K562 (cell line): ENCODE data around the gene RIMKLB. TPM values are rescaled to one million over a fixed set of nuclear protein-coding genes. Genes with fewer than 3 reads are reported as not detected.

Experiments
- ATAC-seq: fragments of 200-7000 bp; cut with Tn5 transposase; 3 replicates; pipeline ENCODE4 v1.9.1; 2020; ENCODE audit warnings: moderate library complexity
- BruUV-seq: library from RNA; stranded (reverse); fragments of 400-500 nt; replicated peaks from 2 replicates; lab custom pipeline; 2021; lab: Mats Ljungman, UMichigan
- CTCF ChIA-PET: fragments of 300-600 bp; formaldehyde crosslinking; extraction: SDS; loops from one replicate; lab custom pipeline; 2021; ENCODE audit warnings: low intra/inter-chr PET ratio; lab: Yijun Ruan, JAX
- POLR2A ChIA-PET: fragments of 300-600, 350-650 bp; sonication (Branson Sonifier 250); formaldehyde crosslinking; extraction: SDS; loops from one replicate; lab custom pipeline; 2021; ENCODE audit warnings: antibody characterized with exemption, inconsistent platforms; lab: Yijun Ruan, JAX
- DNase-seq, 4 experiments: peaks; one replicate each; pipeline versions ENCODE4 v3.0.0 to v3.0.0-alpha.2; 2011 to 2018; ENCODE audit warnings: low spot score in 3 of 4, mixed read lengths in 3 of 4; ENCODE audit errors: extremely low read depth in 1 of 4
- FAIRE-seq: peaks from 2 replicates; lab custom pipeline; 2011; peaks lifted over from hg19 to GRCh38; lab: Jason Lieb, UNC
- H2AFZ ChIP-seq: 2 replicates; pipeline ENCODE4 v1.6.0; 2011; ENCODE audit warnings: low read depth, low read length, control low read depth, inconsistent platforms
- H3K27ac ChIP-seq: fragments of 200-600 bp; 3 replicates; pipeline ENCODE4 v1.8.0; 2011; ENCODE audit warnings: low read depth, mild to moderate bottlenecking, control low read depth, inconsistent platforms, low read length, moderate library complexity, mixed read lengths; ENCODE audit errors: extremely low read depth
- H3K27me3 ChIP-seq, 2 experiments: fragments of 300-600 bp in 1 of 2; 2 replicates in 1 of 2; 3 replicates in 1 of 2; pipeline versions ENCODE4 v1.6.0 to v1.8.0; 2011; ENCODE audit warnings: inconsistent platforms in 2 of 2, low read length in 2 of 2, mild to moderate bottlenecking in 1 of 2, mixed read lengths in 1 of 2, moderate library complexity in 1 of 2; ENCODE audit not compliant: control insufficient read depth in 2 of 2, insufficient read depth in 2 of 2
- H3K36me3 ChIP-seq: fragments of 300-600 bp; 3 replicates; pipeline ENCODE4 v1.8.0; 2011; ENCODE audit warnings: mild to moderate bottlenecking, low read length, inconsistent platforms; ENCODE audit not compliant: control insufficient read depth, insufficient read depth
- H3K4me1 ChIP-seq, 2 experiments: fragments of 200-600 bp in 1 of 2; replicated peaks in 1 of 2; 2 replicates in 1 of 2; 3 replicates in 1 of 2; pipeline versions ENCODE4 v1.5.1 to v1.8.0; 2011; ENCODE audit warnings: inconsistent platforms in 2 of 2, low read length in 2 of 2, mild to moderate bottlenecking in 1 of 2, mixed read lengths in 1 of 2, moderate library complexity in 1 of 2; ENCODE audit not compliant: control insufficient read depth in 2 of 2, insufficient read depth in 2 of 2
- H3K4me2 ChIP-seq: 2 replicates; pipeline ENCODE4 v1.6.1; 2011; ENCODE audit warnings: low read length, control low read depth, inconsistent platforms, mixed read lengths; ENCODE audit not compliant: insufficient read depth
- H3K4me3 ChIP-seq: fragments of 200-600 bp; sonication (generic), shearing (Covaris generic); 2 replicates; pipeline ENCODE4 v1.5.1; 2016; ENCODE audit warnings: control low read depth, inconsistent platforms
- H3K79me2 ChIP-seq: fragments of 200-600 bp; 3 replicates; pipeline ENCODE4 v1.8.0; 2011; ENCODE audit warnings: low read length, inconsistent platforms; ENCODE audit not compliant: control insufficient read depth, insufficient read depth
- H3K9ac ChIP-seq, 2 experiments: 2 replicates each; pipeline versions ENCODE4 v1.6.0 to v1.6.1; 2011; ENCODE audit warnings: low read depth in 2 of 2, low read length in 2 of 2, control low read depth in 1 of 2, inconsistent platforms in 1 of 2, mild to moderate bottlenecking in 1 of 2, mixed read lengths in 1 of 2; ENCODE audit not compliant: insufficient read depth in 1 of 2
- H3K9me1 ChIP-seq: one replicate; pipeline ENCODE4 v1.6.0; 2011; ENCODE audit warnings: inconsistent platforms, mild to moderate bottlenecking, low read length, moderate library complexity; ENCODE audit not compliant: control insufficient read depth, insufficient read depth
- H3K9me3 ChIP-seq: replicated peaks from 2 replicates; pipeline ENCODE4 v1.5.1; 2011; ENCODE audit warnings: low read depth, low read length, inconsistent platforms; ENCODE audit not compliant: control insufficient read depth, insufficient read depth
- H4K20me1 ChIP-seq: replicated peaks from 2 replicates; pipeline ENCODE4 v1.6.1; 2011; ENCODE audit warnings: low read length, inconsistent platforms, mixed read lengths; ENCODE audit not compliant: control insufficient read depth, insufficient read depth
- BHLHE40 ChIP-seq: IDR thresholded peaks from 2 replicates; pipeline ENCODE4 v1.6.1; 2011; ENCODE audit warnings: low read length, improper control_type of control experiment
- ETS1 ChIP-seq: conservative IDR thresholded peaks from 2 replicates; pipeline ENCODE4 v1.6.1; 2011; ENCODE audit warnings: low read depth, mild to moderate bottlenecking, low read length; ENCODE audit not compliant: control insufficient read depth
- HNRNPUL1 ChIP-seq: fragments of 200-400 bp; formaldehyde crosslinking; IDR thresholded peaks from 2 replicates; pipeline ENCODE4 v1.6.1; 2017; ENCODE audit warnings: low read length
- IFI16 ChIP-seq: fragments of 250-450 bp; sonication (Bioruptor Pico); IDR thresholded peaks from 2 replicates; pipeline ENCODE4 v2.1.2; 2022; ENCODE audit warnings: mild to moderate bottlenecking, inconsistent platforms
- KDM2B ChIP-seq: fragments of 250-450 bp; sonication (Bioruptor Pico); IDR thresholded peaks from 2 replicates; pipeline ENCODE4 v1.8.0; 2021; ENCODE audit warnings: mild to moderate bottlenecking, moderate library complexity
- PPARD ChIP-seq: fragments of 250-450 bp; sonication (Bioruptor Pico); IDR thresholded peaks from 2 replicates; pipeline ENCODE4 v1.8.0; 2022; ENCODE audit warnings: inconsistent platforms, mild to moderate bottlenecking, moderate library complexity
- TRIM24 ChIP-seq, 2 experiments: fragments of 450-650 bp; IDR thresholded peaks; 2 replicates each; pipeline ENCODE4 v1.6.1; 2016
- TSHZ1 ChIP-seq: fragments of 250-450 bp; sonication (Bioruptor Pico); IDR thresholded peaks from 2 replicates; pipeline ENCODE4 v1.4.0; 2020; ENCODE audit warnings: mild to moderate bottlenecking, moderate library complexity
- ZNF121 ChIP-seq: sonication (generic); formaldehyde crosslinking; conservative IDR thresholded peaks from 2 replicates; pipeline ENCODE4 v1.8.0; 2022; ENCODE audit warnings: missing genetic modification reagents
- ZNF124 ChIP-seq: sonication (generic); formaldehyde crosslinking; IDR thresholded peaks from 2 replicates; pipeline ENCODE4 v1.8.1; 2022; ENCODE audit warnings: missing genetic modification reagents
- WGBS: fragments of 100-300 bp; shearing (Covaris generic); methylation state at CpG from one replicate; pipeline ENCODE4 v1.1.6; 2016; ENCODE audit warnings: low coverage, mixed read lengths; ENCODE audit not compliant: insufficient coverage; ENCODE audit errors: missing lambda C conversion rate; 5-methylcytosine and 5-hydroxymethylcytosine counted together
- in situ Hi-C: fragments of 300-500 bp; cut with MboI; formaldehyde crosslinking; loops from 4 replicates; pipeline ENCODE4 v1.15.0; 2018; ENCODE audit warnings: inconsistent platforms, mixed read lengths
- intact Hi-C: fragments of 100-400 bp; cut with micrococcal nuclease; formaldehyde crosslinking; loops from 2 replicates; pipeline ENCODE4 v1.14.2; 2022
- polyA plus RNA-seq, 8 experiments: library from polyadenylated mRNA; depleted of rRNA in 4 of 8; stranded (reverse) in 5 of 8; unstranded in 3 of 8; fragments of >200 nt; fragmentation: Nextera tagmentation in 2 of 8; fragmentation: Illumina TruSeq in 1 of 8; extraction: Ambion mirVana in 2 of 8; extraction: Trizol in 1 of 8; gene quantifications; 2 replicates each; pipeline versions ENCODE4 v1.2.1 to v1.2.3, GENCODE V29; 2011 to 2014; ENCODE audit warnings: inconsistent platforms in 1 of 8, missing spikeins in 1 of 8
- total RNA-seq, 7 experiments: library from RNA; depleted of rRNA in 6 of 7; stranded (reverse); fragments of >200 nt in 6 of 7; fragmentation: Illumina TruSeq in 2 of 7; extraction: Trizol in 2 of 7; gene quantifications; 2 replicates each; pipeline versions ENCODE4 v1.2.1 to v1.2.3, GENCODE V29; 2011 to 2021; ENCODE audit warnings: low replicate concordance in 1 of 7

The RIMKLB gene
- total and polyA plus RNA-seq, 9 of the 15 experiments (the other 6 are each of a cell fraction or from before 2014, with no cell fraction given) = 6.5 to 22.8 (median 17.2) TPM

GRCh38 chr12:8818526-8818925, 120.7 kb downstream of the RIMKLB start:
- no peaks in the 10 kb centered on the region for H3K36me3 ChIP-seq
- no peak for DNase-seq
- H3K4me1 ChIP-seq = peaks cover 0 to 5% of the 10 kb centered on the region in 2 experiments; a peak in 3 of 5 replicates
- FAIRE-seq = no peak
- H3K27ac ChIP-seq = no peak overlapping the region
- H3K4me2 ChIP-seq = no peak overlapping the region
- in situ Hi-C loops = no loop called here
- no peak overlapping the region for H2AFZ ChIP-seq
- CTCF ChIA-PET = no interaction called here
- H3K27me3 ChIP-seq = no peaks in the 10 kb centered on the region
- no peaks in the 10 kb centered on the region for H3K9me3 ChIP-seq
- POLR2A ChIA-PET = interaction anchor here (1.1 kb wide), 1 partner anchor 10 kb away, joined by 5 read pairs; no protein-coding TSS in a partner anchor
- intact Hi-C loops = no loop called here
- no peak overlapping the region for H3K9ac ChIP-seq
- TF ChIP-seq HNRNPUL1 = no peak
- peak; percentile 58 for TF ChIP-seq ZNF121 (CRISPR knock-in tag)
- no peaks in the 10 kb centered on the region for H3K9me1 ChIP-seq
- no peaks in the 10 kb centered on the region for H4K20me1 ChIP-seq
- H3K79me2 ChIP-seq = no peaks in the 10 kb centered on the region
- H3K4me3 ChIP-seq = no peak overlapping the region
- no TSS peak for BruUV-seq
- no peak for ATAC-seq
- WGBS = 47% methylated on average over 2 of the region's 2 CpGs

- in situ Hi-C loops = no loop called here
- intact Hi-C loops = no loop called here
- Histone ChIP-seq H4K20me1 (no peaks in the 10 kb centered on the region), H3K4me3 (no peak overlapping the region), H3K4me2 (no peak overlapping the region), H3K4me1 (peaks cover 0 to 5% of the 10 kb centered on the region in 2 experiments; a peak in 3 of 5 replicates), H3K27ac (no peak overlapping the region), H2AFZ (peak overlapping the region; percentile 72), H3K27me3 (no peaks in the 10 kb centered on the region), H3K9ac (no peak overlapping the region), H3K36me3 (no peaks in the 10 kb centered on the region), H3K9me1 (no peaks in the 10 kb centered on the region), H3K79me2 (no peaks in the 10 kb centered on the region), H3K9me3 (no peaks in the 10 kb centered on the region)
- peak; percentile 26 for FAIRE-seq
- POLR2A ChIA-PET = interaction anchor here (0.5 kb wide), 1 partner anchor 9 kb away, joined by 4 read pairs; no protein-coding TSS in a partner anchor
- CTCF ChIA-PET = no interaction called here
- ATAC-seq = peak; percentile 57
- DNase-seq = peak; percentile 14 to 30 (median 25)
- no TSS peak for BruUV-seq
- 47% methylated on average over 5 of the region's 5 CpGs for WGBS
- TF ChIP-seq BHLHE40 (no peak), TRIM24 (IDR thresholded peaks at IDR 0.05) (no peak), ZNF124 (no peak), ETS1 (no peak), IFI16 (CRISPR knock-in tag) (no peak), KDM2B (CRISPR knock-in tag) (no peak), PPARD (no peak), TSHZ1 (no peak)
Measured at GRCh38 chr12:8819666-8819980, 121.8 kb downstream of the RIMKLB start.
